H9 (cell line): ENCODE measurements around the gene PLXNA2. TPM values are rescaled to one million over a fixed set of nuclear protein-coding genes. Genes with fewer than 3 reads are reported as not detected.

Experiments
- DNase-seq: peaks from one replicate; pipeline ENCODE4 v3.0.0-alpha.2; 2017
- H2AFZ ChIP-seq: one replicate; pipeline ENCODE4 v1.6.1; 2013; ENCODE audit warnings: mild to moderate bottlenecking, low read length, control low read depth, moderate library complexity
- H2AK5ac ChIP-seq: 2 replicates; pipeline ENCODE4 v1.6.1; 2013; ENCODE audit warnings: low read length, control low read depth, mixed read lengths; ENCODE audit not compliant: insufficient read length
- H2BK120ac ChIP-seq: one replicate; pipeline ENCODE4 v1.6.1; 2013; ENCODE audit warnings: low read depth, mild to moderate bottlenecking, low read length, control low read depth, inconsistent platforms; ENCODE audit not compliant: poor library complexity, severe bottlenecking
- H2BK12ac ChIP-seq: 2 replicates; pipeline ENCODE4 v1.6.1; 2013; ENCODE audit warnings: low read length, control low read depth, mixed read lengths, low read depth; ENCODE audit not compliant: insufficient read length
- H2BK15ac ChIP-seq: 2 replicates; pipeline ENCODE4 v1.6.1; 2013; ENCODE audit warnings: low read depth, low read length, control low read depth
- H2BK20ac ChIP-seq: one replicate; pipeline ENCODE4 v1.6.1; 2013; ENCODE audit warnings: low read depth, mild to moderate bottlenecking, low read length, control low read depth, inconsistent platforms; ENCODE audit not compliant: poor library complexity, severe bottlenecking
- H2BK5ac ChIP-seq: 2 replicates; pipeline ENCODE4 v1.6.1; 2013; ENCODE audit warnings: low read length, control low read depth, mixed read lengths; ENCODE audit not compliant: insufficient read length
- H3K14ac ChIP-seq: 2 replicates; pipeline ENCODE4 v1.6.1; 2013; ENCODE audit warnings: low read length, control low read depth; ENCODE audit not compliant: insufficient read depth
- H3K18ac ChIP-seq: 2 replicates; pipeline ENCODE4 v1.6.1; 2013; ENCODE audit warnings: low read depth, mild to moderate bottlenecking, mixed read lengths, low read length, control low read depth; ENCODE audit not compliant: insufficient read length
- H3K23ac ChIP-seq: 2 replicates; pipeline ENCODE4 v1.6.1; 2013; ENCODE audit warnings: low read length, control low read depth, mixed read lengths, low read depth; ENCODE audit not compliant: insufficient read length
- H3K23me2 ChIP-seq: 2 replicates; pipeline ENCODE4 v1.6.1; 2013; ENCODE audit warnings: low read depth, mild to moderate bottlenecking, mixed read lengths, low read length, control low read depth; ENCODE audit not compliant: insufficient read length, poor library complexity, severe bottlenecking
- H3K27ac ChIP-seq: 2 replicates; pipeline ENCODE4 v1.5.1; 2013; ENCODE audit warnings: low read length, control low read depth, mixed read lengths, low read depth; ENCODE audit not compliant: insufficient read length
- H3K27me3 ChIP-seq: 2 replicates; pipeline ENCODE4 v1.6.1; 2013; ENCODE audit warnings: low read length, control low read depth, inconsistent platforms; ENCODE audit not compliant: insufficient read depth
- H3K4ac ChIP-seq: 2 replicates; pipeline ENCODE4 v1.6.1; 2013; ENCODE audit warnings: low read depth, mild to moderate bottlenecking, control low read depth, inconsistent platforms, low read length, moderate library complexity
- H3K4me1 ChIP-seq: 2 replicates; pipeline ENCODE4 v1.6.1; 2013; ENCODE audit warnings: low read length, control low read depth, inconsistent platforms; ENCODE audit not compliant: insufficient read depth
- H3K4me2 ChIP-seq: 2 replicates; pipeline ENCODE4 v1.6.1; 2013; ENCODE audit warnings: low read length, control low read depth, mixed read lengths; ENCODE audit not compliant: insufficient read length, insufficient read depth
- H3K56ac ChIP-seq: 2 replicates; pipeline ENCODE4 v1.6.1; 2013; ENCODE audit warnings: low read depth, mild to moderate bottlenecking, mixed read lengths, low read length, control low read depth; ENCODE audit not compliant: insufficient read length
- H3K79me1 ChIP-seq: 2 replicates; pipeline ENCODE4 v1.6.1; 2013; ENCODE audit warnings: low read depth, mild to moderate bottlenecking, moderate library complexity, low read length, control low read depth, inconsistent platforms; ENCODE audit not compliant: insufficient read depth, poor library complexity, severe bottlenecking
- H3K79me2 ChIP-seq: 2 replicates; pipeline ENCODE4 v1.6.1; 2013; ENCODE audit warnings: low read length, control low read depth, inconsistent platforms; ENCODE audit not compliant: insufficient read depth
- H3K9ac ChIP-seq: 2 replicates; pipeline ENCODE4 v1.6.1; 2013; ENCODE audit warnings: low read length, control low read depth, mixed read lengths; ENCODE audit not compliant: insufficient read length; ENCODE audit errors: extremely low read depth
- H3K9me3 ChIP-seq: one replicate; pipeline ENCODE4 v1.6.1; 2013; ENCODE audit warnings: low read depth, low read length, inconsistent platforms; ENCODE audit not compliant: control insufficient read depth
- H3T11ph ChIP-seq: one replicate; pipeline ENCODE4 v1.6.1; 2013; ENCODE audit warnings: mild to moderate bottlenecking, low read length, control low read depth, inconsistent platforms
- H4K20me1 ChIP-seq: one replicate; pipeline ENCODE4 v1.6.1; 2013; ENCODE audit not compliant: control insufficient read depth, insufficient read length, insufficient read depth
- H4K5ac ChIP-seq: 2 replicates; pipeline ENCODE4 v1.6.1; 2013; ENCODE audit warnings: low read depth, mild to moderate bottlenecking, mixed read lengths, low read length, control low read depth; ENCODE audit not compliant: insufficient read length
- H4K8ac ChIP-seq: replicated peaks from 2 replicates; pipeline ENCODE4 v1.6.1; 2013; ENCODE audit warnings: low read length, control low read depth, mixed read lengths, low read depth; ENCODE audit not compliant: insufficient read length
- H4K91ac ChIP-seq: 2 replicates; pipeline ENCODE4 v1.6.1; 2013; ENCODE audit warnings: low read depth, mild to moderate bottlenecking, moderate library complexity, mixed read lengths, low read length, control low read depth; ENCODE audit not compliant: insufficient read length
- H3K27ac Mint-ChIP-seq, 3 experiments: 2 replicates in 2 of 3; 3 replicates in 1 of 3; pipeline ENCODE4 v1.8.0; 2020 to 2021; ENCODE audit warnings: mixed read lengths in 3 of 3, mild to moderate bottlenecking in 1 of 3, moderate library complexity in 1 of 3
- H3K27me3 Mint-ChIP-seq: 2 replicates; pipeline ENCODE4 v1.8.0; 2021; ENCODE audit warnings: low read depth, mild to moderate bottlenecking, moderate library complexity, mixed read lengths
- H3K36me3 Mint-ChIP-seq, 3 experiments: 2 replicates in 2 of 3; 3 replicates in 1 of 3; pipeline ENCODE4 v1.8.0; 2020 to 2021; ENCODE audit warnings: low read depth in 3 of 3, mixed read lengths in 3 of 3; ENCODE audit not compliant: insufficient read depth in 1 of 3
- H3K4me1 Mint-ChIP-seq, 2 experiments: 2 replicates each; pipeline ENCODE4 v1.8.0; 2020; ENCODE audit warnings: mixed read lengths in 2 of 2
- H3K4me3 Mint-ChIP-seq, 2 experiments: 2 replicates in 1 of 2; 3 replicates in 1 of 2; pipeline ENCODE4 v1.8.0; 2020 to 2021; ENCODE audit warnings: mild to moderate bottlenecking in 2 of 2, mixed read lengths in 2 of 2, moderate library complexity in 1 of 2
- H3K9me3 Mint-ChIP-seq, 2 experiments: 2 replicates in 1 of 2; 3 replicates in 1 of 2; pipeline ENCODE4 v1.8.0; 2020; ENCODE audit warnings: mild to moderate bottlenecking in 2 of 2, mixed read lengths in 2 of 2, moderate library complexity in 1 of 2
- WGBS: extraction: QIAGEN DNeasy Blood & Tissue Kit; methylation state at CpG from one replicate; pipeline ENCODE4 v1.1.7; 2013; ENCODE audit warnings: missing lambda C conversion rate, low lambda C conversion rate, mixed read lengths; ENCODE audit not compliant: insufficient read length; ENCODE audit errors: extremely low coverage; 5-methylcytosine and 5-hydroxymethylcytosine counted together
- total RNA-seq: library from RNA; stranded (reverse); gene quantifications from 2 replicates; pipeline ENCODE4 v1.2.1, GENCODE V29; 2021
- TF ChIP-seq, protein P1 (sequence below): fragments of 200-600 bp; sonication (generic); conservative IDR thresholded peaks from 3 replicates; pipeline ENCODE4 v1.8.0; 2021; ENCODE audit warnings: antibody characterized with exemption, mild to moderate bottlenecking

PLXNA2 gene
- total RNA-seq, 1 experiment from 2014 or later = 0.57 TPM

GRCh38 chr1:208108213-208108608 is 136.0 kb downstream of the PLXNA2 start:
- Histone ChIP-seq H3K23ac (no peak overlapping the region), H3K23me2 (no peaks in the 10 kb centered on the region), H4K91ac (no peak overlapping the region), H3K9me3 (no peaks in the 10 kb centered on the region), H3K4me2 (no peak overlapping the region), H4K20me1 (no peaks in the 10 kb centered on the region), H2AK5ac (no peak overlapping the region), H2BK20ac (no peak overlapping the region), H2BK120ac (no peak overlapping the region), H2BK15ac (no peak overlapping the region), H3K4me1 (no peaks in the 10 kb centered on the region; the same call in 1 of the 2 replicates), H3K27me3 (no peaks in the 10 kb centered on the region), H2BK5ac (no peak overlapping the region), H3K27ac (no peak overlapping the region), H3K79me2 (no peaks in the 10 kb centered on the region), H4K8ac (no peak overlapping the region), H3K56ac (no peak overlapping the region), H4K5ac (no peak overlapping the region), H3K9ac (no peak overlapping the region), H3K18ac (no peak overlapping the region), H3K14ac (no peak overlapping the region), H3T11ph (no peak overlapping the region), H3K4ac (no peak overlapping the region), H2BK12ac (no peak overlapping the region), H3K79me1 (no peaks in the 10 kb centered on the region), H2AFZ (no peak overlapping the region)
- Mint-ChIP-seq H3K36me3 (no peaks in the 10 kb centered on the region), H3K4me3 (no peak overlapping the region), H3K27ac (0 out of 7 replicates have a peak overlapping the region, but pooled peaks of 1 of the 3 experiments have one; percentile 7), H3K27me3 (peaks cover 2% of the 10 kb centered on the region; the same call in 1 of the 2 replicates), H3K4me1 (peaks cover 21 to 25% of the 10 kb centered on the region in 2 experiments), H3K9me3 (no peaks in the 10 kb centered on the region)
- no CpG with 5 or more reads among the region's 2 CpGs for WGBS
- DNase-seq = no peak
- TF ChIP-seq, protein P1, sequence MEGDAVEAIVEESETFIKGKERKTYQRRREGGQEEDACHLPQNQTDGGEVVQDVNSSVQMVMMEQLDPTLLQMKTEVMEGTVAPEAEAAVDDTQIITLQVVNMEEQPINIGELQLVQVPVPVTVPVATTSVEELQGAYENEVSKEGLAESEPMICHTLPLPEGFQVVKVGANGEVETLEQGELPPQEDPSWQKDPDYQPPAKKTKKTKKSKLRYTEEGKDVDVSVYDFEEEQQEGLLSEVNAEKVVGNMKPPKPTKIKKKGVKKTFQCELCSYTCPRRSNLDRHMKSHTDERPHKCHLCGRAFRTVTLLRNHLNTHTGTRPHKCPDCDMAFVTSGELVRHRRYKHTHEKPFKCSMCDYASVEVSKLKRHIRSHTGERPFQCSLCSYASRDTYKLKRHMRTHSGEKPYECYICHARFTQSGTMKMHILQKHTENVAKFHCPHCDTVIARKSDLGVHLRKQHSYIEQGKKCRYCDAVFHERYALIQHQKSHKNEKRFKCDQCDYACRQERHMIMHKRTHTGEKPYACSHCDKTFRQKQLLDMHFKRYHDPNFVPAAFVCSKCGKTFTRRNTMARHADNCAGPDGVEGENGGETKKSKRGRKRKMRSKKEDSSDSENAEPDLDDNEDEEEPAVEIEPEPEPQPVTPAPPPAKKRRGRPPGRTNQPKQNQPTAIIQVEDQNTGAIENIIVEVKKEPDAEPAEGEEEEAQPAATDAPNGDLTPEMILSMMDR = no peak
